Chondrocyte (in vitro differentiated cells): ENCODE results near the gene PTPRN2. TPM values are rescaled to one million over a fixed set of nuclear protein-coding genes. Genes with fewer than 3 reads are reported as not detected.

Experiments
- DNase-seq: peaks from one replicate; pipeline ENCODE4 v3.0.0; 2021; ENCODE audit warnings: mixed read lengths, low spot score
- H3K27ac Mint-ChIP-seq: one replicate; pipeline ENCODE4 v1.8.0; 2021; ENCODE audit warnings: mild to moderate bottlenecking, moderate library complexity, mixed read lengths; ENCODE audit not compliant: unreplicated experiment
- H3K27me3 Mint-ChIP-seq: 2 replicates; pipeline ENCODE4 v1.8.0; 2021; ENCODE audit warnings: low read depth, mixed read lengths
- H3K36me3 Mint-ChIP-seq: 2 replicates; pipeline ENCODE4 v1.8.0; 2021; ENCODE audit warnings: low read depth, mixed read lengths
- H3K4me1 Mint-ChIP-seq: 2 replicates; pipeline ENCODE4 v1.8.0; 2021; ENCODE audit warnings: low read depth, mild to moderate bottlenecking, mixed read lengths
- H3K4me3 Mint-ChIP-seq: one replicate; pipeline ENCODE4 v1.8.0; 2021; ENCODE audit warnings: mild to moderate bottlenecking, moderate library complexity, mixed read lengths; ENCODE audit not compliant: unreplicated experiment
- H3K9me3 Mint-ChIP-seq: 2 replicates; pipeline ENCODE4 v1.8.0; 2021; ENCODE audit warnings: low read depth, mixed read lengths
- CTCF ChIP-seq: fragments of 200-600 bp; sonication (generic); IDR thresholded peaks from 2 replicates; pipeline ENCODE4 v1.5.0; 2021; ENCODE audit warnings: antibody characterized with exemption, mild to moderate bottlenecking, moderate library complexity
- total RNA-seq: library from RNA; stranded (reverse); gene quantifications from 3 replicates; pipeline ENCODE4 v1.2.1, GENCODE V29; 2021

PTPRN2 gene
- total RNA-seq, 1 donor from 2014 or later: 0.30 TPM

GRCh38 chr7:157684157-157684908 is 903.3 kb downstream of the PTPRN2 start:
- Mint-ChIP-seq H3K4me1 (peaks cover 5% of the 10 kb centered on the region), H3K4me3 (peak overlapping the region; percentile 40), H3K9me3 (no peaks in the 10 kb centered on the region), H3K36me3 (no peaks in the 10 kb centered on the region), H3K27ac (no peak overlapping the region), H3K27me3 (peaks cover 74% of the 10 kb centered on the region)
- no peak for TF ChIP-seq CTCF
- peak; percentile 86 for DNase-seq

- no peaks in the 10 kb centered on the region for H3K9me3 Mint-ChIP-seq
- DNase-seq: no peak
- no peak for TF ChIP-seq CTCF
- H3K36me3 Mint-ChIP-seq: no peaks in the 10 kb centered on the region
- no peak overlapping the region for H3K27ac Mint-ChIP-seq
- H3K4me3 Mint-ChIP-seq: peak overlapping the region; percentile 40
- peaks cover 5% of the 10 kb centered on the region for H3K4me1 Mint-ChIP-seq
- H3K27me3 Mint-ChIP-seq: peaks cover 80% of the 10 kb centered on the region
These were observed 903.9 kb downstream of the PTPRN2 start for GRCh38 chr7:157683747-157684156.

- peaks cover 80% of the 10 kb centered on the region for H3K27me3 Mint-ChIP-seq
- no peak for DNase-seq
- no peak overlapping the region for H3K27ac Mint-ChIP-seq
- no peaks in the 10 kb centered on the region for H3K9me3 Mint-ChIP-seq
- TF ChIP-seq CTCF: no peak
- peaks cover 5% of the 10 kb centered on the region for H3K4me1 Mint-ChIP-seq
- no peak overlapping the region for H3K4me3 Mint-ChIP-seq
- no peaks in the 10 kb centered on the region for H3K36me3 Mint-ChIP-seq
These were observed 904.5 kb downstream of the PTPRN2 start for GRCh38 chr7:157682946-157683746.

- no peak for TF ChIP-seq CTCF
- Mint-ChIP-seq H3K27me3 (peaks cover 80% of the 10 kb centered on the region), H3K9me3 (no peaks in the 10 kb centered on the region), H3K27ac (no peak overlapping the region), H3K36me3 (no peaks in the 10 kb centered on the region), H3K4me3 (no peak overlapping the region), H3K4me1 (peaks cover 5% of the 10 kb centered on the region)
- DNase-seq: peak; percentile 68
These were observed 905.3 kb downstream of the PTPRN2 start for GRCh38 chr7:157682064-157682945.

- peaks cover 5% of the 10 kb centered on the region for H3K4me1 Mint-ChIP-seq
- H3K4me3 Mint-ChIP-seq: no peak overlapping the region
- no peak for TF ChIP-seq CTCF
- H3K9me3 Mint-ChIP-seq: no peaks in the 10 kb centered on the region
- peak; percentile 60 for DNase-seq
- H3K27me3 Mint-ChIP-seq: peaks cover 84% of the 10 kb centered on the region
- H3K36me3 Mint-ChIP-seq: no peaks in the 10 kb centered on the region
- no peak overlapping the region for H3K27ac Mint-ChIP-seq
These were observed 908.0 kb downstream of the PTPRN2 start for GRCh38 chr7:157679607-157680006.
